Right renal cortex interstitium (tissue), 3 donors: ENCODE data around the gene DOK5. TPM values are rescaled to one million over a fixed set of nuclear protein-coding genes. Genes with fewer than 3 reads are reported as not detected.
A peak's percentile ranks its signal among the peaks of the same experiment; 100 is the strongest.

Experiments used
- DNase-seq, 3 donors: peaks; one replicate each; pipeline ENCODE4 v3.0.0-alpha.2; 2013; ENCODE audit warnings: low read depth in 3 of 3, low spot score in 2 of 3
- polyA plus RNA-seq, 3 donors: library from polyadenylated mRNA; unstranded; fragments of 120-200 nt; gene quantifications; one replicate each; pipeline ENCODE4 v1.2.1, GENCODE V29; 2013; ENCODE audit not compliant: insufficient read length in 3 of 3

DOK5 gene
- polyA plus RNA-seq, 3 donors, result 10.7 to 11.4 (median 11.4) TPM

DNA sequence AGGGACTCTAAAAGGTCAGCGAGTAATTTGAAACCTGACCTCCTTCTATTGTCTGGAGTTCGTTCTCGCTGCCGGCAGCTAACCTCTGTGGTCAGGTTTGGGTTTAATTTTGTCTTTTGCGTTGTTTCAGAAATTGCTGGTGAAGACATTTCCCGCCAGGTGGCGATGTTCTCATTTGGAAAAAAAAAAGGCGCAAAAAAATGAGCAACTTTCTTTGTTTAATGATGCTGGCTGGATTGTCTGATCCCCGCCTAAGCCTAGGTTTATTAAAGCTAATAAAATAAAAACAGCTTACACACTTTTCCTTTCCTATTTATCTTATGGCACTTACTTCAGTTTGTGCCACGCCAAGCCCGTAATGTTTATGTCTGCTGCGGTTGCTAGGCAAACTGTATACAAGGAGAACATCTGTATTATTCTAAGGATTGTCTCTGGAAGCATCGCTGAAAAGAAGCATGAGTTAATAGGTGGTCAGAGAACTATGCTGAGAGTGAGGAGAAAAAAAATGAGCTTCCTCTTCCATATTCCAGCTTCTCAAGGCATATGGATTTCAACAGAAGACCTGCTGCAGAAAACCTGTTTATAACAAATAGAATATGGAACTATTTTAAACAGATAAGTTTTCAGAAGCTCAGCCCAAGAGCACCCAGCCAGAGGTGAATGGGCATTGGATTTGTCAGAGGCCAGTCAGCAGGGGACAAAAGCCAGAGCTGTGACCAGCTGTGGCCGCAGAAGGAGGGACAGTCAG is 205.7 kb downstream of the DOK5 start:
- DNase-seq, result peak; percentile 48 to 65 (median 50)

- DNase-seq, result no peak
Observed at GRCh38 chr20:54681869-54682268, 206.5 kb downstream of the DOK5 start.

DNA sequence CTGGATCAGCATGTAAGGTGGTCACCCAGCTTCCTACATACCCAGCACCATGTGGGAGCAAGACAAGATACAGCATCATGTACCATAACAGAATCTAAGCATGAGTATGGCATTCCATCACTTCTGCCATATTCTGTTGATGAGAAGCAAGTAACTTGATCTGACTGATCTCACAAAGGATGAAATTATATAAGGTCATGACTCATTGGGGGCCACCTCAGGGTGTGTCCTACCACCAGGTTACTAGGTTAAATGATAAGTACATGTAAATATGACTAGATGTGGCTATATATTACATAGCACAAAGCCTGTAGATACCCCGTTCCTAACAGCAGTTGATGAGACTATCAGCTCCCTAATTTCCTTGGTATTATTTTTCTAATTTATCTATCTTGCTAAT is 213.1 kb downstream of the DOK5 start:
- DNase-seq, result no peak

DNA sequence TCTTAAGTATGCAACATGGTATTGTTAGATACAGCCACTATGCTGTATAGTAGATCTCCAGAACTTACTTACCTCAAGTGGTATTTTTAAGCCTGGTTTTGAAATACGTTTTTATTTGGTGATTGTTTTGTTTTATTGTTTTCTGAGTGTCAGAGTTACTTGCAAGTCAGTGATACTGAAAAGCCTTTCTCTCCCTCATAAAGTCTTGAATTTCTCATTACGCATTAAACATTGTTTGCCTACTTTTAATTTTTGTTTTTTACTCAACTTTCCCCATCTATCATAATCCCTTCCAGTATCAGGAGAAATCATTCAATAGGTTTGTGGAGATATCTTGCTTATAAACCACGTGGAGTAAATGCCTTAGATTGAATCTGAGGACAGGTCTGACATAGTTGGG is 214.9 kb downstream of the DOK5 start:
- DNase-seq, result no peak

- DNase-seq, result no peak
Observed at GRCh38 chr20:54691327-54691726, 215.9 kb downstream of the DOK5 start.

- no peak for DNase-seq
Observed at GRCh38 chr20:54692168-54692887, 216.9 kb downstream of the DOK5 start.

DNA sequence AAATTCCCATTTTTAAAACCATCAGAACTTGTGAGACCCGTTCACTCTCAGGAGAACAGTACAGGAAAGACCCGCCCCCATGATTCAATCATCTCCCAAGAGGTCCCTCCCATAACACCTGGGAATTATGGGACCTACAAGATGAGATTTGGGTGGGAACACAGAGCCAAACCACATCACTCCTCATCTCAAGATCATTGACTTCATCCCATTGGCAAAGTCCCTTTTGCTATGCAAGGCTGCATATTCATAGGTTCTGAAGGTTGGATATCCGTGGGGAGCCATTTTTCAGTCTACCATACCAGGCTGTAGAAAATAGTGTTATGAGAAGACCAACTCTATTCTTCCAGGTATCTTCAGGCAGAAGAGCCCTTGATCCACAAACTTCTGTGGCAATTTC is 219.1 kb downstream of the DOK5 start:
- DNase-seq, result no peak

DNA sequence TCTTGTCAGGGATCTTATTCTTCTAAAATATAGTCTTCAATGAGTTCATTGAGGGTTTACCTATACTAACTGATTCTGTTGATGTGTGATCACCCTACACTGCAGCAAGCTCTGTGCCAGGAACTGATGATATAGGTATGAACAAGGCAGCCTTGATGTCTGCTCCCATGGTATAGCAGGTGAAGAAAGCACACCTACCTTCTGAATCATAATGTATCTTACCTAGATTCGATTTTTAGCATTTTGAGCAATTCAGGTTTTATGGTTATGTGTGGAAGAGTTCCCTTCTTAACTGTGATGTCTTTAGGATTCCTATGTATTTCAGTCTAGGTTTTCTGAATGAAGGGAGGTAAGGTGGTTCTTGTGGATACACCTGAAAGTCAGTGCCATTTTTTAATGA is 223.0 kb downstream of the DOK5 start:
- DNase-seq, result no peak
